Iris pigment epithelial cell (primary cell): Measurements from ENCODE around the gene MAPKAP1.

Experiments used
- DNase-seq: peaks from one replicate; pipeline ENCODE4 v3.0.0-alpha.2; 2011; ENCODE audit warnings: low read depth

MAPKAP1 gene

GRCh38 chr9:125561509-125562148 lies 145.4 kb downstream of the MAPKAP1 start:
- DNase-seq = no peak

GRCh38 chr9:125559894-125560293 lies 147.1 kb downstream of the MAPKAP1 start:
- no peak for DNase-seq

GRCh38 chr9:125559194-125559593 lies 147.8 kb downstream of the MAPKAP1 start:
- DNase-seq = no peak

- DNase-seq = peak; percentile 76
Observed at GRCh38 chr9:125558453-125559092, 148.4 kb downstream of the MAPKAP1 start.

GRCh38 chr9:125556046-125556721 lies 150.8 kb downstream of the MAPKAP1 start:
- no peak for DNase-seq

- no peak for DNase-seq
Observed at GRCh38 chr9:125554726-125555125, 152.3 kb downstream of the MAPKAP1 start.

- no peak for DNase-seq
Observed at GRCh38 chr9:125551781-125552180, 155.2 kb downstream of the MAPKAP1 start.

- peak; percentile 74 for DNase-seq
Observed at GRCh38 chr9:125549891-125550885, 156.8 kb downstream of the MAPKAP1 start.

- no peak for DNase-seq
Observed at GRCh38 chr9:125549465-125549871, 157.5 kb downstream of the MAPKAP1 start.

- no peak for DNase-seq
Observed at GRCh38 chr9:125549039-125549438, 158.0 kb downstream of the MAPKAP1 start.

GRCh38 chr9:125548141-125548540 lies 158.9 kb downstream of the MAPKAP1 start:
- no peak for DNase-seq

GRCh38 chr9:125547368-125547767 lies 159.6 kb downstream of the MAPKAP1 start:
- no peak for DNase-seq

GRCh38 chr9:125545845-125546244 lies 161.2 kb downstream of the MAPKAP1 start:
- DNase-seq = no peak

- DNase-seq = peak; percentile 73
Observed at GRCh38 chr9:125544988-125545651, 161.9 kb downstream of the MAPKAP1 start.

GRCh38 chr9:125544484-125544883 lies 162.5 kb downstream of the MAPKAP1 start:
- no peak for DNase-seq

- no peak for DNase-seq
Observed at GRCh38 chr9:125541840-125542243, 165.2 kb downstream of the MAPKAP1 start.

GRCh38 chr9:125540497-125540896 lies 166.5 kb downstream of the MAPKAP1 start:
- no peak for DNase-seq

GRCh38 chr9:125538092-125538473 lies 168.9 kb downstream of the MAPKAP1 start:
- DNase-seq = peak; percentile 95

- DNase-seq = no peak
Observed at GRCh38 chr9:125537442-125538091, 169.4 kb downstream of the MAPKAP1 start.

GRCh38 chr9:125536776-125537175 lies 170.2 kb downstream of the MAPKAP1 start:
- DNase-seq = peak; percentile 47
